GM12878 (cell line): ENCODE measurements around the gene IER5.

Experiments used
- SUZ12 ChIP-seq: fragments of 200-600 bp; sonication (generic); IDR thresholded peaks from one replicate; pipeline ENCODE4 v1.6.1; 2018; ENCODE audit warnings: antibody characterized with exemption, mild to moderate bottlenecking; ENCODE audit not compliant: unreplicated experiment
- ZNF207 ChIP-seq: fragments of 450-650 bp; IDR thresholded peaks from 2 replicates; pipeline ENCODE4 v1.6.1; 2014; ENCODE audit warnings: antibody characterized with exemption, mild to moderate bottlenecking, borderline replicate concordance

- TF ChIP-seq ZNF207 (no peak), SUZ12 (no peak)
These were observed 2.2 kb downstream of the IER5 start for GRCh38 chr1:181090641-181091126.
